ENCODE data around the gene EEFSEC. TPM values are rescaled to one million over a fixed set of nuclear protein-coding genes. Genes with fewer than 3 reads are reported as not detected.

EEFSEC gene
- total and polyA plus RNA-seq, 2 experiments from 2014 or later, result 26.7 to 47.9 TPM

DNA sequence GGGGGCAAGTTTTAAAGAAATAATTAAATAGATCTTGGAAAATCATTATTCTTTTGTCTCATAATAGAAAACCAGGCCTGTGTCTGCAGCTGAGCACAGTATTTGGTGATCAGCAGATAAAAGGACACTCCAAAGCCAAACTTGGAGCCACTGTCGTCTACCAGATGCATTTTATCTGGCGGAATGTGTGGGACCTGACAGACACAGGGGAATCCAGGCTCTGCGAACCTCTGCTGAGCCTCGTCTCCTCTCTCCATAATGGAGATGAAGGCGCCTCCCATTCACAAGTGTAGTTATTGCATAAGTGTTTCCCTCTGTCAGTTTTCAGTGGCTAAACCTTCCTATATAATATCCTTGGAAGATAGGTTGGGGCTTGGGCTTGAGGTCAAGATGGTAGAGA is 42.1 kb downstream of the EEFSEC start:
- Histone ChIP-seq H3K4me1 (ENCODE audit: low read depth) (peaks cover 30% of the 10 kb centered on the region), H3K4me3 (no peak overlapping the region), H3K36me3 (no peaks in the 10 kb centered on the region), H3K27me3 (no peaks in the 10 kb centered on the region), H3K9me3 (ENCODE audit: low read depth) (no peaks in the 10 kb centered on the region), H3K27ac (peak overlapping the region; percentile 82)
- TF ChIP-seq, protein P1, sequence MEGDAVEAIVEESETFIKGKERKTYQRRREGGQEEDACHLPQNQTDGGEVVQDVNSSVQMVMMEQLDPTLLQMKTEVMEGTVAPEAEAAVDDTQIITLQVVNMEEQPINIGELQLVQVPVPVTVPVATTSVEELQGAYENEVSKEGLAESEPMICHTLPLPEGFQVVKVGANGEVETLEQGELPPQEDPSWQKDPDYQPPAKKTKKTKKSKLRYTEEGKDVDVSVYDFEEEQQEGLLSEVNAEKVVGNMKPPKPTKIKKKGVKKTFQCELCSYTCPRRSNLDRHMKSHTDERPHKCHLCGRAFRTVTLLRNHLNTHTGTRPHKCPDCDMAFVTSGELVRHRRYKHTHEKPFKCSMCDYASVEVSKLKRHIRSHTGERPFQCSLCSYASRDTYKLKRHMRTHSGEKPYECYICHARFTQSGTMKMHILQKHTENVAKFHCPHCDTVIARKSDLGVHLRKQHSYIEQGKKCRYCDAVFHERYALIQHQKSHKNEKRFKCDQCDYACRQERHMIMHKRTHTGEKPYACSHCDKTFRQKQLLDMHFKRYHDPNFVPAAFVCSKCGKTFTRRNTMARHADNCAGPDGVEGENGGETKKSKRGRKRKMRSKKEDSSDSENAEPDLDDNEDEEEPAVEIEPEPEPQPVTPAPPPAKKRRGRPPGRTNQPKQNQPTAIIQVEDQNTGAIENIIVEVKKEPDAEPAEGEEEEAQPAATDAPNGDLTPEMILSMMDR (IDR thresholded peaks at IDR 0.05; ENCODE audit: low read depth, low read length), result no peak
- DNase-seq (ENCODE audit: low read depth in 1 of 2, low spot score in 1 of 2), result peak in 1 of 2 donors; percentile 45

DNA sequence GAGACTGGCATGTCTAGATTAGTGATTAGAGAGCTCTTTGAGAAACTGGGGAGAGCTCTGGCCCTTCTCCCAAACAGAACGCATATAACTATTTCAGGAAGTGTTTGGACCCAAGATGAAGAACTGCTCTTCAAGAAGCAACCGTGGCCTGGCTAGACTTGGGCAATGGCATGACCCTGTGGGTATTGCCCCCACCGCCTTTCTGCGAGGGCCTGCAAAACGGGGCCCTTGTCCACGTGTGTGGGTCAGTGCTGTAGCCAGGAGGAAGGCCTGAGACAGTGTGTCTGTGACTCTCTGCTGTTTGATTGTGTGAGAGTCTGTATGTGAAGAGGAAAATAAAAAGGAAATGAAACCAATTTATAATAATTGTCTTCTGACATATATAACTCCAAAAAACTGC is 42.5 kb downstream of the EEFSEC start:
- TF ChIP-seq, protein P1 (IDR thresholded peaks at IDR 0.05; ENCODE audit: low read depth, low read length), result no peak
- H3K36me3 ChIP-seq, result no peaks in the 10 kb centered on the region
- H3K9me3 ChIP-seq (ENCODE audit: low read depth), result no peaks in the 10 kb centered on the region
- DNase-seq (ENCODE audit: low read depth in 1 of 2, low spot score in 1 of 2), result no peak
- H3K4me1 ChIP-seq (ENCODE audit: low read depth), result peaks cover 33% of the 10 kb centered on the region
- peak overlapping the region; percentile 82 for H3K27ac ChIP-seq
- no peak overlapping the region for H3K4me3 ChIP-seq
- H3K27me3 ChIP-seq, result no peaks in the 10 kb centered on the region

DNA sequence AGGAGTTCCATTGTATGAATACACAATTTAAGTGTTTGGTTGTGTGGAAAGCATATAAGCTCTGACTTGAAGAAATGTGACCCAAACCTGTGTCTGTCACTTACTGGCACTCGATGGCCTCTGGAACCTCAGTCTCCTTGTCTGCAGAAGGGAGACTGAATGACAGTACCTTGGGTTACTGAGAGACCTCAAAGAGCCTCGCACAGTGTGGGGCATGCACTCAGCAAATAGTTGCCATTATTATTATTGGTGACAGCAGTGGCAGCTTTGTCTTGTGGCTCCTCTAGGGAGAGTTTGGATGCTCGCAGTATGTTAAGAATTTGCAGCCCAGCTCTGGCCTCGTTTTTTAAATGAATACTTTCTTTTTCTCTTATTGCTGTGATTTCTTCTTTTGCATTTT is 43.4 kb downstream of the EEFSEC start:
- DNase-seq (ENCODE audit: low read depth in 1 of 2, low spot score in 1 of 2), result no peak
- H3K27me3 ChIP-seq, result no peaks in the 10 kb centered on the region
- H3K4me1 ChIP-seq (ENCODE audit: low read depth), result peaks cover 34% of the 10 kb centered on the region
- no peak overlapping the region for H3K27ac ChIP-seq
- H3K36me3 ChIP-seq, result no peaks in the 10 kb centered on the region
- H3K9me3 ChIP-seq (ENCODE audit: low read depth), result no peaks in the 10 kb centered on the region
- no peak overlapping the region for H3K4me3 ChIP-seq
- TF ChIP-seq, protein P1 (IDR thresholded peaks at IDR 0.05; ENCODE audit: low read depth, low read length), result no peak

DNA sequence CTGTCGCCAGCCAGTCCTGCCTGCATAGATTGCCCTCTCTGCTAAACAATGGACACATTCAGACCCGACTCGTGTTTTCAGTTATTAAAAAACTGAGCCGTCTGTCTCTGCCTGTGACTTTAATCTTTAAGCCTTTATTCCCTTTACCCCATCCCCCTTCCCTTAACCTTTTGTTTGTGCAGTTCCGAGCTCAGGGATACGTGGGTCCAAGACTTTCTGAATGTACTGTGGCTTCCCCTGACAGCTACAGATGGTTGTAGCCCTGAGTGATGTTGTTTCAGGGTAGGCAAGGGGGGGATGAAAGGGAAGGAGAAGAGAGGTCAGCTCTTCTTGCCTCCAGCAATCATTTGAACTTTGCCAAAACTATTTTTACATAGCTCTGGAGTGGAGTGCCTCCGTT is 44.6 kb downstream of the EEFSEC start:
- TF ChIP-seq, protein P1 (IDR thresholded peaks at IDR 0.05; ENCODE audit: low read depth, low read length), result no peak
- H3K9me3 ChIP-seq (ENCODE audit: low read depth), result no peaks in the 10 kb centered on the region
- no peaks in the 10 kb centered on the region for H3K36me3 ChIP-seq
- DNase-seq (ENCODE audit: low read depth in 1 of 2, low spot score in 1 of 2), result no peak
- peaks cover 34% of the 10 kb centered on the region for H3K4me1 ChIP-seq (ENCODE audit: low read depth)
- H3K27ac ChIP-seq, result no peak overlapping the region
- H3K27me3 ChIP-seq, result no peaks in the 10 kb centered on the region
- H3K4me3 ChIP-seq, result no peak overlapping the region

DNA sequence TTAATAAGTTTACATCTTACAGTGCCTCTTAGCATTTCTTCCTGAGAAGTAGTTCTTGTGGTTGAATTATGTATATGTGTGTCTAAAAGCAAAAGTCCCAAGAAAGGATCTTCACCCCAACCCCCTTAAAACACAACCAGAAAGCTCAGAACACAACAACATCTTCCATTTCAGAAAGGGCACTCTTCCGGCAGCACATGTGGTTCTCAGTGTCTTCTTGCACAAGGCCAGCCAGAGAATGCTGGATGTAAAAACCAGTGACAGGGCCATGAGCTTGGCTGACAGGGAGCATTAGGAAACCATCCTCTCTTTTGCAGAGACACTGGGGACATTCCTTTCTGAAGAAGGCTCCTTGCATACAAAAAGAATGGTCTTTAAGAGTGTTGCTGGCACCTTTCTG is 45.0 kb downstream of the EEFSEC start:
- TF ChIP-seq, protein P1 (IDR thresholded peaks at IDR 0.05; ENCODE audit: low read depth, low read length), result no peak
- Histone ChIP-seq H3K36me3 (no peaks in the 10 kb centered on the region), H3K4me1 (ENCODE audit: low read depth) (peaks cover 35% of the 10 kb centered on the region), H3K27ac (no peak overlapping the region), H3K27me3 (no peaks in the 10 kb centered on the region), H3K4me3 (no peak overlapping the region), H3K9me3 (ENCODE audit: low read depth) (no peaks in the 10 kb centered on the region)
- DNase-seq (ENCODE audit: low read depth in 1 of 2, low spot score in 1 of 2), result no peak

DNA sequence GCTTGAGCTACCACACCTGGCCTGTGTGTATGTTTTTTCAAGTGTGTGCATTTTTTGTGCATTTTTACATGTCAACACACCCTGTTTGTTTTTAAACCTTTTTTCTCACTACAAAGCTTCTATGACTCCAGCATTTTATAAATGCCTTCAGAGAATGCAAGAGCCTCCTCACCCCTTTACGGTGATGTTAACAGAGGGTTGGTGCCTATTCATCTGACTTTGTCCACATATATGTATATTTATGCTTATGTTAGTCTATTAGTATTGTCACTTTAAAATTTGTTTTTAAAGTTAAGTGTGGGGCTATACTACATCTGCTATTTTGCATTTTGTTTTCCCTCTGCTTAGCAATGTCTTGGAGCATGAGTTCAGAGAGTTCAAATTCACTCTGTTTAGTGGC is 45.8 kb downstream of the EEFSEC start:
- Histone ChIP-seq H3K4me3 (no peak overlapping the region), H3K4me1 (ENCODE audit: low read depth) (peaks cover 36% of the 10 kb centered on the region), H3K36me3 (no peaks in the 10 kb centered on the region), H3K27me3 (no peaks in the 10 kb centered on the region), H3K27ac (no peak overlapping the region), H3K9me3 (ENCODE audit: low read depth) (no peaks in the 10 kb centered on the region)
- TF ChIP-seq, protein P1 (IDR thresholded peaks at IDR 0.05; ENCODE audit: low read depth, low read length), result no peak
- DNase-seq (ENCODE audit: low read depth in 1 of 2, low spot score in 1 of 2), result no peak

Measured in cardiac muscle cell (in vitro differentiated cells and primary cell).